ENCODE measurements around the gene VSIG2.
A peak's percentile ranks its signal among the peaks of the same experiment; 100 is the strongest.

Gene VSIG2

GRCh38 chr11:124799348-124800225, 47.5 kb upstream of the VSIG2 start:
- ATAC-seq = peak; percentile 51
- TF ChIP-seq ESRRG (CRISPR knock-in tag; IDR thresholded peaks at IDR 0.05) = no peak
- TF ChIP-seq ZNF565 (CRISPR knock-in tag; conservative IDR thresholded peaks at IDR 0.05; ENCODE audit: low read depth) = no peak
- TF ChIP-seq RARB (CRISPR knock-in tag; IDR thresholded peaks at IDR 0.05) = no peak
- no peak for TF ChIP-seq BACH2 (CRISPR knock-in tag; IDR thresholded peaks at IDR 0.05; ENCODE audit: borderline replicate concordance)
- TF ChIP-seq ZFP3 (CRISPR knock-in tag; IDR thresholded peaks at IDR 0.05) = no peak
- TF ChIP-seq OSR1 (CRISPR knock-in tag; IDR thresholded peaks at IDR 0.05) = no peak
- TF ChIP-seq CREB5 (CRISPR knock-in tag; IDR thresholded peaks at IDR 0.05; ENCODE audit: low read depth) = no peak
- no peak for TF ChIP-seq CSDC2 (CRISPR knock-in tag; IDR thresholded peaks at IDR 0.05)
- no peak for TF ChIP-seq TSHZ2 (CRISPR knock-in tag; IDR thresholded peaks at IDR 0.05)
- TF ChIP-seq POU6F1 (CRISPR knock-in tag; IDR thresholded peaks at IDR 0.05; ENCODE audit: borderline replicate concordance, low read depth) = no peak
- TF ChIP-seq TOX (CRISPR knock-in tag; IDR thresholded peaks at IDR 0.05; ENCODE audit: borderline replicate concordance) = no peak
- TF ChIP-seq ZNF70 (CRISPR knock-in tag; IDR thresholded peaks at IDR 0.05) = no peak
- no peak for TF ChIP-seq PATZ1 (CRISPR knock-in tag; IDR thresholded peaks at IDR 0.05; ENCODE audit: borderline replicate concordance)
- no peak for TF ChIP-seq ZNF8 (CRISPR knock-in tag; IDR thresholded peaks at IDR 0.05)
- TF ChIP-seq GLIS3 (CRISPR knock-in tag; IDR thresholded peaks at IDR 0.05) = no peak

GRCh38 chr11:124798991-124799347, 46.9 kb upstream of the VSIG2 start:
- peak; percentile 16 for ATAC-seq
- TF ChIP-seq ZNF565 (CRISPR knock-in tag; conservative IDR thresholded peaks at IDR 0.05; ENCODE audit: low read depth) (no peak), OSR1 (CRISPR knock-in tag; IDR thresholded peaks at IDR 0.05) (no peak), CREB5 (CRISPR knock-in tag; IDR thresholded peaks at IDR 0.05; ENCODE audit: low read depth) (no peak), TOX (CRISPR knock-in tag; IDR thresholded peaks at IDR 0.05; ENCODE audit: borderline replicate concordance) (no peak), PATZ1 (CRISPR knock-in tag; IDR thresholded peaks at IDR 0.05; ENCODE audit: borderline replicate concordance) (no peak), ISL1 (CRISPR knock-in tag; IDR thresholded peaks at IDR 0.05) (no peak)

- TF ChIP-seq ZNF70 (CRISPR knock-in tag; IDR thresholded peaks at IDR 0.05) = no peak
- no peak for TF ChIP-seq ESRRG (CRISPR knock-in tag; IDR thresholded peaks at IDR 0.05)
- TF ChIP-seq CSRNP3 (CRISPR knock-in tag; IDR thresholded peaks at IDR 0.05) = no peak
- TF ChIP-seq TCF4 (CRISPR knock-in tag; IDR thresholded peaks at IDR 0.05; ENCODE audit: borderline replicate concordance) = no peak
- TF ChIP-seq TOX (CRISPR knock-in tag; IDR thresholded peaks at IDR 0.05; ENCODE audit: borderline replicate concordance) = no peak
- TF ChIP-seq SNAI2 (CRISPR knock-in tag; IDR thresholded peaks at IDR 0.05) = no peak
- TF ChIP-seq CSDC2 (CRISPR knock-in tag; IDR thresholded peaks at IDR 0.05) = no peak
- TF ChIP-seq POU6F1 (CRISPR knock-in tag; IDR thresholded peaks at IDR 0.05; ENCODE audit: borderline replicate concordance, low read depth) = no peak
- no peak for TF ChIP-seq ZNF8 (CRISPR knock-in tag; IDR thresholded peaks at IDR 0.05)
- TF ChIP-seq ZFP3 (CRISPR knock-in tag; IDR thresholded peaks at IDR 0.05) = no peak
- TF ChIP-seq ARNTL (CRISPR knock-in tag; IDR thresholded peaks at IDR 0.05; ENCODE audit: borderline replicate concordance, low read depth) = no peak
- no peak for TF ChIP-seq ZNF565 (CRISPR knock-in tag; conservative IDR thresholded peaks at IDR 0.05; ENCODE audit: low read depth)
- no peak for TF ChIP-seq PPARA (CRISPR knock-in tag; IDR thresholded peaks at IDR 0.05; ENCODE audit: borderline replicate concordance)
- ATAC-seq = no peak
Measured at GRCh38 chr11:124796312-124796711, 44.3 kb upstream of the VSIG2 start.
